ENCODE data around the gene FGF7.

DNA sequence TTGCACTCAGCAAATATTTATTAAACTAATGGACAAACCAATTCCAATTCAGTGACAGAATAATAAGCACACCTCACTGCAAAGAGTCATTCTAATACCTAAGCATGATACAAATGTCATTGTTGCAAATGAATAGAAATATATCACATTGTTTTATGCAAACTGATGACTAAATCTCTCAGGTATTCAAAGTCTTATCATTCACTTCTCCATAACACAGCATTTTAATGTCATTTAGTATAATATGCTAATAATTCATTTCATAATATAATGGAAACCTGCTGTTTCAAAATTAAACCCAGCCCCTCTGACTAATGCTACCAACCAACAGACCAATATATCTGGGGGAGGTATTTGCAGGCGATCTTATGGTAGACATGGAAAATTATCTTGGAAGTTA lies 71.8 kb downstream of the FGF7 start:
- TF ChIP-seq POLR2A (IDR thresholded peaks at IDR 0.05) (no peak), EP300 (IDR thresholded peaks at IDR 0.05) (no peak)
- TF ChIP-seq, protein P1, sequence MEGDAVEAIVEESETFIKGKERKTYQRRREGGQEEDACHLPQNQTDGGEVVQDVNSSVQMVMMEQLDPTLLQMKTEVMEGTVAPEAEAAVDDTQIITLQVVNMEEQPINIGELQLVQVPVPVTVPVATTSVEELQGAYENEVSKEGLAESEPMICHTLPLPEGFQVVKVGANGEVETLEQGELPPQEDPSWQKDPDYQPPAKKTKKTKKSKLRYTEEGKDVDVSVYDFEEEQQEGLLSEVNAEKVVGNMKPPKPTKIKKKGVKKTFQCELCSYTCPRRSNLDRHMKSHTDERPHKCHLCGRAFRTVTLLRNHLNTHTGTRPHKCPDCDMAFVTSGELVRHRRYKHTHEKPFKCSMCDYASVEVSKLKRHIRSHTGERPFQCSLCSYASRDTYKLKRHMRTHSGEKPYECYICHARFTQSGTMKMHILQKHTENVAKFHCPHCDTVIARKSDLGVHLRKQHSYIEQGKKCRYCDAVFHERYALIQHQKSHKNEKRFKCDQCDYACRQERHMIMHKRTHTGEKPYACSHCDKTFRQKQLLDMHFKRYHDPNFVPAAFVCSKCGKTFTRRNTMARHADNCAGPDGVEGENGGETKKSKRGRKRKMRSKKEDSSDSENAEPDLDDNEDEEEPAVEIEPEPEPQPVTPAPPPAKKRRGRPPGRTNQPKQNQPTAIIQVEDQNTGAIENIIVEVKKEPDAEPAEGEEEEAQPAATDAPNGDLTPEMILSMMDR (IDR thresholded peaks at IDR 0.05): no peak
